Eye (tissue), 1 donor: ENCODE data around the gene UNK.

ENCODE experiments used
- DNase-seq: peaks from one replicate; pipeline ENCODE4 v3.0.0-alpha.2; 2015

The UNK gene

DNA sequence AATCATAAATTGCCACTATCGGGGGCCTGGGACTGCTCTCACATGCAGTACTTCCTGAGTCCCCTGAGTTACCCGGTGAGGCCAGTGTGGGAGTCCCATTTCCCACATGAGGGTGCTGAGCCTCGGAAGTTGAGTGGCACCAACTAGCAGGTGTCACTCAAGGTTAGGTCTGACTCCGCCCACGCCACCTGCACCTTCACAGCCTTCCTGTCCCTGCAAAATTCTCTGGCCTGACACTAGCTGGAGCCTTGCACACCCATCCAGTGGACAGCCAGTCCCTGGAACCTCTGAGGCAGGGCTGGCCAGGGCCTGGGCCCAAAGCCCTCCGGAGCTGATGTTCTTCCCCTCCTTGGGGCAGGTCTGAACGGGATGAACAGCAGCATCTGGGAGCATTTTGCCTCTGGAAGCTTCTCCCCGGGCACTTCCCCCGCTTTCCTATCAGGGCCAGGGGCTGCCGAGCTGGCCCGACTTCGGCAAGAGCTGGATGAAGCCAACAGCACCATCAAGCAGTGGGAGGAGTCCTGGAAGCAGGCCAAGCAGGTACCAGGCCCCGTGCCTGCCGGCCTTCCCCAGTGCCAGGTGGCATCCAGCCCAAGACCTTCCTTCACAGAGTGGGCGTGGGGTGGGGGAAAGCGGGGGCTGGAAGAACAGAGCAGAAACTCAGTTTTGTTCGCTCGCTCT, 37.7 kb downstream of the UNK start:
- DNase-seq, result no peak

DNA sequence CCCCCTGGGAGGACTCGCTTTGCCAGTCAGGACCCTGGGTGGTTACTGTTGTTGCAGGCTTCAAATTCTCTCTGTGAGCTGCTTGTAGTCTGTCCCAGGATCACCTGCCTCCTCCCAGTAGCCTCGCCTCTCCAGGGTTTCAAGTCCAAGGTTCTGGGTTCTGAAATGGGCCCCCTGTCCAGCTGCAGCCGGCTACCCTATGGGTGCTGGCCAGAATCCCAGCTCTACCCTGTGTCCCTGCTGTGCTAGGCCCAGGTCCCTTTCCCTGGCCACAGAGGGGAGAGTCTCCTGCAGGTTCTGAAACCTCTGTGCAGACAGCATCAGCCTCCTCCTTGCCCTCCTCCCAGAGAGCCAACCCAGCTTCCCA, 38.2 kb downstream of the UNK start:
- DNase-seq, result no peak

DNA sequence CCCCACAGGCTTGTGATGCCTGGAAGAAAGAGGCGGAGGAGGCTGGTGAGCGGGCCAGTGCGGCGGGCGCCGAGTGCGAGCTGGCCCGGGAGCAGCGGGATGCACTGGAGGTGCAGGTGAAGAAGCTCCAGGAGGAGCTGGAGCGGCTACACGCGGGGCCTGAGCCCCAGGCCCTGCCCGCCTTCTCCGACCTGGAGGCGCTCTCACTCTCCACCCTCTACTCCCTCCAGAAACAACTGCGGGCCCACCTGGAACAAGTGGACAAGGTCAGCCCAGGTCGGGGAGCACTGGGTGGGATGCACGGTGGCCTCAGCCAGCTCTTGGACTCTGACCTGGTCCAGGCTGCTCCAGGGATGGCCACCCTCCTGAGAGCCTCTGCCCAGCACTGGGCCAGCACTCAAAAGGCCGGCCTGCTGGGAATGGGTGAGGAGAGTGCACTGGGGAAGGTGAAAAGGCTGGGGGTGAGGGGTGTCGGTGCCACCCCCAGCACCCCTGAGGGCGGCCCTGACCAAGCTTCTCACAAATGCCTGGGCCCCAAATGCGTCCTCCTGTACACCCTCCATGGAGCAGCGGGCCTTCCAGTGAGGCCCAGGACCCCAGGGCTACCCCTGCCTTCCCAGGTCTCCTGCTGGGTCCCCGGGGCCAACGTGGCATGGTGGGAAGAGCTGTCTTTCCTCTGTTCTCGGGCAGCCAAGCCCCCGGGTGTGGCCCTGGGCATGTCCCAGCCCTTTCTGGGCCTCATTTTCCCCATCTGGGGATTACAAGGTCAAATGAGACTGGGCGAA, 38.8 kb downstream of the UNK start:
- DNase-seq, result no peak

DNA sequence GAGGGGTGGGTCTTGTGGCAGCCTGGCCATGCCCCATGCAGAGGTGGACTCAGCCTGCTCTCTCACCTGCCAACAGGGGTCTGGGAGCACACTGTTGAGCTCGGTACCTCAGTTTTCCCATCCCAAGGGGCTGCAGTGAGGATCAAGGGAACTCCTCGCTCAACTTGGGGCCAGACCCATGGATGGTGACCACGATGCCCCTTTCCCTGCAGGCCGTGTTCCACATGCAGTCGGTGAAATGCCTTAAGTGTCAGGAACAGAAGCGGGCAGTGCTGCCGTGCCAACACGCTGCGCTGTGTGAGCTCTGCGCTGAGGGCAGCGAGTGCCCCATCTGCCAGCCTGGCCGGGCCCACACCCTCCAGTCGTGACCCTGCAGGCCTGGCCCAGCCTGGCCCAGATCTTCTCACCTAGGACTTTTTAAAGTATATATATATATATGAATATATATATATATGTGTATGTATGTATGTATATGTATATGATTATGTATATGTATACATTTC, 39.5 kb downstream of the UNK start:
- no peak for DNase-seq

DNA sequence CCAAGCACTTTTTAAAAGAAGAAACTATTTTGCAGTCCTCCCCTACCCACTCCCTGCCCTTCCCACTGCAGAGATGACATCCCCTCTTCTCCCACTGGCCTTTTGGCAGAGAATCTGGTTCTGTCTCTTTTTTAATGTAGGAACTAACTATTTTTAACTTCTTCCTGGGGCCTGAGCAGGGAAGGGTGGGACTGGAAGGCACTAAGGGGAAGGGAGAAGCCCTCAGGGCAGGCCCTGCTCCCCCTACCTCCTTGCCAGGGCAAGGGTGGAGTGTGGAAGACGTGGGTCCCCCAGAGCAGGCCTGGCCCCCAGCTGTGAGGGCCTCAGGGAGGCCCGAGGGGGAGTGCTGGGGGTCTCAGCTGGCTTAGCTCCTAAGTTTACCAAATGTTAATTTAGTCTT, 40.1 kb downstream of the UNK start:
- no peak for DNase-seq

DNA sequence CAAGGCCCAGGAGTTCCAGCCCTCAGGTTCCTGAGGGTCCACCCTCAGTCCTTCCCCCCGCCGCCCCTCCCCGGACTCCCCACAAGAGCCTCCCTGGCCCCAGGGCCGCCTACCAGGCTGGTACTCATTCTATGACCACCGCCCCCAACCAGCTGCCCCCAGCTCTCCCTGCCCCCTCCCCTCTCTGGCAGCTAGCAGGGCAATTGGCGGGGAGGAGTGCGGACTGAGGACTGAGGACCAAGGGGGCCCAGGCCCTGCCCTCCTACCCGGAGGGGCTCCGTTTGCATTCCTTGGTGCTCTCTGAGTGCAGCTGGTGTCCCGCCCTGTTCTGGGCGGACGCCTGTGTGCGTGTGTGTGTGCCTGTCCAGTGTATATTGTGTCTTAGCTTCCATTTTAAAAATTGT, 40.5 kb downstream of the UNK start:
- DNase-seq, result no peak

DNA sequence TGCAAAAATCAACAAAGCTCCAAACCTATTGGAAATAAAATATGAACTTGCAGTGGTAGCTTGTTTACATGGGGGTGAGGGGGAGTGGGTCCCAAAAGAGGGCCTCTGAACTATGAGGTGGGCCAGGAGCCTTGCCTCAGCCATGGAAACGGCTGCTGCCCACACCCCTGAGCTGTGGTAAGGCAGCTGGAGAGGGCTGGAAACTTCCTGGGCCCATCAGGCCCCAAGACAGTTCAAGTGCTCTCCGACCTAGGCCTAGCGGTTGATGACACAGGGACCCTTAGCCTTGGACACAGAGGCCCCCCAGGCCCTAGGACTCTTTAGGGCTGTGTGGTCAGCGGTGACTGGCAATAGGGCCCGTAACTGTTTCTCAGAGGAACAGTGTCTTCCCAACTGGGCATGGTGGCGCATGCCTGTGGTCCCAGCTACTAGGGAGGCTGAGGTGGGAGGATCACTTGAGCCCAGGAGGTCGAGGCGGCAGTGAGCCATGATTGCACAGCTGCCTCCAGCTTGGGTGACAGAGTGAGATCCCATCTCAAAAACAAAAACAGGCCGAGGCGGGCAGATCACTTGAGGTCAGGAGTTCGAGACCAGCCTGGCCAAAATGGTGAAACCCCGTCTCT, 41.3 kb downstream of the UNK start:
- DNase-seq, result no peak

DNA sequence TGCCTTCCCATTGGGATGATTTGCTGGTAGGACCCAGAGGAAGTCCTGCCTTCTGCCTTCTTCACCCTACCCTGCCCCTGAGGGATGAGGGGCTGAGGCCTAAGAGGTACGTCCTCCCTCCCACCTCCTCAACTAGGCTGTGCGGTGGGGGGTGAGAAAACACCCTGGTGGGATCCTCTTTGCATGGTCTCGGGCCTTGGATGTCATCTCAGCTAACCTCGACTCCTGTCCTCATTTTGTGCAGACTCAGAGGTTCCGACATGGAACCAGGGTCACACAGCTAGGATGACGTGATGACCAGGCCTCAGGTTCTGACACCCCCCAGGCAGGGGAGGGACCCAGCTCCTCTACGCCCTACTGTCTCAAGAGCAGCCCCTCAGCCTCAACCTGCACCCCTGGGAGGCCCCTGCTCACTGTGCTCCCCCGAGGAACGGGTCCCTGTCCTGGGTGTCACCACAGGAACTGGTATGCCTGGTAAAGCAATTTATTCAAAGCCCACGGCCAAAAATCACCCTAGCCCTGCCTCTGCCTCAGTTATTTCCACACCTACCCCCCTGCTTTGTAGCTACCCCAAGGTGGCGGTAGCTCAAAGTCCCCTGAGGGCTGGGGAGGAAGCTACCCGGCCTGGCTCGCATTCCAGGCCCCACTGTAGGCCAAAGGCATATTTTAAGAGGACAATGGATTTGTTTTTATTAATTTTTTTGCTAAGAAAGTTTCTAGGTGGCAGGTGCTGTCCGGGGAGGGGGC, 42.1 kb downstream of the UNK start:
- DNase-seq, result no peak

DNA sequence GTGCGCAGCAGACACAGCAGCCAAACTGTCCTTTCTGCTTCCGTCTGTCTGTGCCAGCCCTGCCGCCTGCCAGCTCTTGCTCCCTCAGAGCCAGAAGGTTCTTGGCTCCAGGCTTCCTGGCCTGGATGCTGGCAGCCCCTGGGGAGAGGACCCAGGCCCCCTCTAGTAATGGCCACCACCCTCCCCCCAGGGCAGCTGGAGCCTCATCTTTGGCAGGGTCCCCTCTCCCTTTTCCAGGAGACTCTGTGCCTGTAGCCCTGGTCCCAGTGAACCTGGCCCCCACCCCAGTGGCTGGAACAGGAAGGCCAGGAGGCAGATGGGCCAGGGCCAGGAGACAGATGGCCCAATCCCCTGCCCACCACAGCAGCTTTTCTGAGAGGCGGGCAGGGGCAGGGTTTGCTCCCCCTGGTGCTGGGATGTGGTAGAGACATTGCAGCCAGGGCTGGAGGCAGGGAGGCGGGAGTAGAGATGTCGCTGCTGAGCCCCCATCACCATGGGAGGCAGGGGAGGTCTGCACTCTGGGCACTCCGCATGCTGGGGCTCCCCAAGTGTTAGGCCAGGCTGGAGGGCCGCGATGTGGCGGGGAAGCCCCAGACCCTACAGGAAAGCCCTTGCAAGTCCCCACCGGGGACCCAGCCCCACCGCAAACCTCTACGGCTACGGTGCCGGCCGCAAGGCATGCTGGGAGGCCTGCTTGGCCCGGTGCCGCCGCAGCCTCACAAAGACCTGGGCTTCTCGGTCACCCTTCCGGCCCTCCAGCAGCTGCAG, 42.9 kb downstream of the UNK start:
- DNase-seq, result peak; percentile 94

DNA sequence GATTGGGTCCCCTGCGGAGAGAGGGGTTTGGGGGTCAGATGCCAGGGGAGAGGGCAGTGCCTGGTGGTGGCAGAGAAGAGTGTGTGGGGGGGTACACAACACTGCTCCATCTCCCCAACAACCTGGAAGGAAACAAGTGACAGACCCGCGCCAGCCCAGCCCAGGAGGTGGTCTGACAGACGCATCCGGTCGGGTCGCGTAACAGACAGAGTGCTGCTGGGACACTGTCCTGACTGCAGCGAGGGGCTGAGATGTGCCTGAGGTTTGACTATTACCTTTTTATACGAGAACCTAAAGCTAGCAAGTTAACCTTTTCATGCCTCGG, 43.4 kb downstream of the UNK start:
- DNase-seq, result no peak

DNA sequence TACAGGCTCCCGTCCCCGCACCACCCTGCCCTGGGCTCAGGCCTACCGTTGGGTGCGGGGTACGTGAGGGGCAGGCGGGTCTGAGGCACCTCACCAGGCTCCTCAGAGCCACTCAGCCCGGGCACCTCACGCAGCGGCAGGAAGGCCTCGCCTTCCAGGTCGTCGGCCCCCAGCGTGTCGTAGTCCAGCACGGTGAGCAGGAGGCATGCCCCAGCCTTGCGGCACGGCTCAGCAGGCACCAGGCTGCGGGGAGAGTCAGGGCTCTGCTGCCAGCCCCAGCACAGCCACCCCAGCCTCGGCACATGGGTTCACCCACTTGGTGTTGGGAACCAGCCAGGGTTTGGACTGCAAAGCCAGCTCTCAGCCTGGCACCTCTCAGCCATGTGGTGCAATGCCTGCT, 44.1 kb downstream of the UNK start:
- no peak for DNase-seq

DNA sequence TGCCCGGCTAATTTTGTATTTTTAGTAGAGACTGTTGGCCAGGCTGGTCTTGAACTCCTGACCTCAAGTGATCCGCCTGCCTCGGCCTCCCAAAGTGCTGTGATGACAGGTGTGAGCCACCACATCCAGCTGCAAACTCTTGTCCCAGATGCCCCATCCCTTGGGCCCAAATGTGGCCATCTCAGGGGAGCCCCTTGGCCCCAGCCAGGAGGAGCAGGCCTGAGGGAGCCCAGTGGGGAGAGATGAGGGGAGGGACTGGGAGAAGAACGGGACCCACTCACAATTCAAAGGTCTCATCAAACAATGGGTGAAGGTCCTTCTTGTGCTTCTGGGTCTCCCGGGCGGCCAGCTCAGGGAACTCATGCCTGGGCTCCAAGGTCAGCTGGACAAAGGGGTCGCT, 45.1 kb downstream of the UNK start:
- DNase-seq, result no peak

DNA sequence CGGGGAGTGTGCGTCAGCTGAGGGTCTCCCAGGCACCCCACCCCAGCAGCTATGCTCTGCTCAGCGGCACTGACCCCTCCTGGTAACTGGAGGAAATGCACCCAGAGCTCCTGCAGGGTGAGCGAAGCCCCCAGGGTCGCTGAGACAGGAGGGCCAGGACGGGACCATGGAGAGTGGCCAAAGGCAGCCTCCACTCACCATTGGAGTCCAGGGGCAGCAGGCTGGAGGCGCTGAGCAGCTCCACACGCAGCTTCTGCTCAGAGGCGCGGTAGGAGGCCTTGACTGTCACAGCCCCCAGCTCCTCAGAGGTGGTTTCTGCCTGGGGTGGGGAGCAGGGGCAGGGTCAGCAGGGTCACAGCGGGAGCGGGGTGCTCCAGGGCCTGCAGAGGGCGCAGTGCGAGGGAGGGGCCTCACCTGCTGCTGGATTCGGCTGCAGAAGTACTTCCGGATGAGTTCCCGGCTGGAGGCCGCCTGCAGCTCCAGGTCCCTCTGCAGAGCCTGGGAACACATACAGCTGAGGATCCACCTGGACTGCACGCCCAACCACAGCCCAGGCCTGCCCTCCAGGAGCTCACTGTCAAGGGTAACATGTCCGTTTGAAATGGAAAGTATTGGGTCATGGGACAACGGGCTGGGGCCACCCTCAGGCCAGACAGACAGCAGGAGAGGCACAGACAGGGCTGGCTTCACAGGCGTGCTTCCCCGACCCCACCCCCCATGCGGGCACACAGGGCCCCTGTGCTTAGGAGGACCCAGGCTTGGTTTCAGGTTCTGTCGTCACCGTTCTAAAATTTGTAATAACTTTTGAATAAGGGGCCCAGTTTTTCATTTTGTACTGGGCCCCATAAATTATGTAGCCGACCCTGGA, 45.8 kb downstream of the UNK start:
- peak; percentile 71 for DNase-seq

DNA sequence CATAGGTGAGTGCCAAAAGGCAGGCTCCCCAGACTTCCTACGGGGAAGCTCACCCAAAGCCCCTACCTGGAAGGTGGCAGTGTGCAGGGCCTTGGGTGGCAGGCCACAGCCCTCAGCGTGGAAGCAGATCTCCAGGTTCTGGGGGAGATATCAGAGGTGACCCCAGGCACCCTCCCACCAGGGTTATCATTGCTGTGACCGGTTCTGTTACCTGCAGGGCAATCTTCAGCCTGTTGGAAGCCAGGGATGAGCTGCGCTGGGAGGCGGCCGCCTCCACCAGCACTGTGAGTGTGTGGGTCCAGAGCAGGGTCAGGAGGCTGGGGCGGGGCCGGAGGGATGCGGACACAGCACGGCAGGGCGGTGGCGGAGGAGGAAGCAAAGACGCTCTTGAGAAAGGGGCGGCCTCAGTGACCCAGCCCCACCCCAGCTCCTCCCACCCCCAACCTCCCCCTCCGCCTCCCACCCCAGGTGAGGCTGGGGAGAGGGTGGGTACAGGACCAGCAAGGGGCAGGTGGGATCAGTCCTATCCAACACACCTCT, 46.5 kb downstream of the UNK start:
- no peak for DNase-seq

DNA sequence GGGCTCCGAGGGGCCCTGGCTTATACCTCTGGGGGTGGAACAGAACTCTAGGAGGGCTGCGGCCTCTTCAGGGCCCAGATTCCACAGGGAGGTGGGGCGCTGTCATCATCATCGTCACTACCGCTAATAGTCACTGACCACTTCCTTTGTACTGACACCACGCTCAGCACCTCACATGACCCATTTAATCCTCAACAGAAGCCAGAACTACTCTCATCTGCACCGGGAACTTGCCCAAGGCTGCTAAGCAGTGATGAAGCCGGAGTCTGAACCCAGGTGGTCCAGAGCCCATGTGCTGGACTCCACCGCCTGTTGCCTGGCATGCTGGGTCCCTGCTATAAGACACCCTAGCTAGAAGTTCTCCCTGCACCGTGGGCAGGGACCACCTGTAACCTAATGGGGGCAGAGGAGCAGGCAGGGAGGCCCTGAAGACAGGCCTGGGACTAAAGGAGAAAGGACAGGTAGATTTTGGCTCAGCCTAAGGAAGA, 47.6 kb downstream of the UNK start:
- peak; percentile 62 for DNase-seq

DNA sequence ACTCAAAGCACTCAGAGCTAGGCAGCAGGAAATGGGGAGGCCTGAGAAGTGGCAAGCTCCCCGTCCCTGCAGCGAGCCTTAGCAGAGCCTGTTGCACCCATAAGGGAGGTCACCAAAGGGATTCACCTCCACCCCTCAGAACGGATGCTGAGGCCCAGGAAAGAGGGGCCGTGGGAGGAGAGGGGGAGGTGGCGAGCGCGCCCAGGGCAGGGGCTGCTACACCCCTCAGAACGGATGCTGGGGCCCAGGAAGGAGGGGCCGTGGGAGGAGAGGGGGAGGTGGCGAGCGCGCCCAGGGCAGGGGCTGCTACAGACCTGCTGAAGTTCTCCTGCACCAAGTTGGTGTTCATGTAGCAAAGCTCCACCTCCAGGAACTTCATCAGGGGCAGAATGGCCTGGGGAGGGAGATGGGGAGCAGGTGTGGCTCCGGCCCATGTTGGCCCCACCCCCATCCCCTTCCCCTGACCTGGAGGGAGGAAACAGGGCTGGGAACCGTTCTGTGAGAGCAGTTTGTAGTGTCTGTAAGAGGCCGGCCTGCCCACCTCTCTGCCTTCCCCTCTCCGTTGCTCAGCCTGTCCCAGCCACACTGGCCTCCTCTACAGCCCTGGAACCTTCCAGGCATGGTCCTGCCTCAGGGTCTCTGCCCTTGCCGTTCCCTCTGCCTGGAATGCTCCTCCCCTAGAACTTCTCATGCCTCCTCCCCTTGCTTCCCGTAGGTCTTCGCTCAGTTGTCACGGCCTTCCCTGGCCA, 48.2 kb downstream of the UNK start:
- no peak for DNase-seq

DNA sequence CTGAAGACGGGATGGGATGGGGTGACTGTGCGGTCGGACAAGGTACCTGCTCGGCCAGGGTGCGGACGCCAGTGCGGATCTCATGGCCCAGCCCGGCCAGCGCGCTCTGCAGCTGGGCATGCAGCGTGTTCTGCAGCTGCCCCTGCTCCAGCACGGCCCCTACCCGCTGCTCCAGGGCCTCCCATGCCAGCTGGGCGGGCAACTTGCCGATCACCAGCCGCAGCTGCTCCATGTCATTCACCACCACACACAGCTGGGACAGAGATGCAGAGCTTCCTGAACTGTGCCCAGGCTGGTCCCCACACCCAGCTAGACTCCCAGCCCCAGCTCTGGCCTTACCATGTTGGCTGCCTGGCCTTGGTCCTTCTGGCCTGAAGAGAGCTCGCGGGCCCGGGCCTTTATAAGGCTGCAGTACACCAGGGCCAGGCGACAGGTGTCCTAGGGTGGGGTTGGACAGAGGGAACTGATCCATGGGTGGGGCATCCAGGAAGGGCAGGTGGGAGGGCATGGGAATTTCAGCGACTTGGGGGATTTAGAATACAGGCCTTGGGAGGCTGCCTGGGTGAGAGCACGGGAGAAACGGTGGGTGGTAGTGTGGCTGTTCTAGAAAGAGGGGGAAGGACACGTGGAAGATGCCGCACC, 49.8 kb downstream of the UNK start:
- DNase-seq, result peak; percentile 29

DNA sequence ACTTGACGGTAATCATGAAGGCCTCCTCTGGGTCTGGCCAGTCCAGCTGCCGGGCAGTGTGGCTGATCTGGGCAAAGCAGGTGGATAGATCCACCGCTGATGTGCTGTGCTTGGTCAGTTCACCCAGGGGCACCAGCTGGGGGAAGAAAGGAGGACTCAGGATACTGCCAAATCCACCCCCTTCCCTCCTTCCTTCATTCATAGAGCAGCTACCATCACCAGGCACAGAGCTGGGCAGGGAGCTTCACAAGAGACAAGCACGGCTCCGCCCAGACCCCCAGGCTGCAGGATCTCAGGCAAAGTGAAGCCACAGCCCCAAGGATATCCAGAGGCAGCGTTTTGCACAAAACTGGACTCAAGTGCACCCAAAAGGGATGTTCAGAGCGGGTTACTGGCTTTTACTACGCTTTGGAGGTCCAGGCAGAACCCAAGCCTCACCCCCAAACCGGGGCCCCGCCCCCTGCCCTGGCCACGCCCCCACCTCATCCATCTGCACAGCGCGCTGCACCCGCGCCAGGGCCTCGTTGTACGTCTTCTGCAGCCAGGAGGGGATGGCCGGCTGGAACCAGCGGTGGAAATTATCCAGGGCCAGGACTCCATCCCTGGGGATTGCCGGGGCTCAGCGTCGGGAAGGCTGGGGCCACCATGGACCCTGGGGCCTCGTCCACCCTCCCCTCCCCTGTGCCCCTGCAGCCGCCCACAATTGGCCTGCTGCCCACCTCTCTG, 50.5 kb downstream of the UNK start:
- DNase-seq, result peak; percentile 44

DNA sequence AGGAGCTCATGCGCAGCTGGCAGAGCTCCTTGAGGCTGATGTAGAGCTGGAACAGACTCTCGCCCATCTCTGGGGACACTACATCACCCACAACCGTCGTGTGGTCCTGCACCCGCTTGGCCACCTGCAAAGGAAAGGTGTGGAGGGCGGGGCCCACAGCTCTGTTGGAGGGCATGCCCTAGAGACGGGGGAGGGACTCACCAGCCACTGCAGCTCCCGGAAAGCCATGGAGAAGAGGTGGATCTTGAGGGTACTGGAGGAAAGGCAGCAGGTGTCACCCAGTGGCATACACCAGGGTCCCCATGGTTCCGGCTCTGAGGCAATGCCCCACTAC, 51.0 kb downstream of the UNK start:
- no peak for DNase-seq
